Left ventricle myocardium superior (tissue), 1 donor: ENCODE data around the gene CCT8L2. TPM values are rescaled to one million over a fixed set of nuclear protein-coding genes. Genes with fewer than 3 reads are reported as not detected.
"Not testable (repeated sequence)": the region's sequence is repeated elsewhere in the genome, so short reads cannot be mapped to it uniquely, and the experiment has no call there.

Experiments
- ATAC-seq: fragments of 200-7000 bp; cut with Tn5 transposase; one replicate; pipeline ENCODE4 v1.9.1; 2020; ENCODE audit warnings: mild to moderate bottlenecking, moderate library complexity
- DNase-seq: peaks from one replicate; pipeline ENCODE4 v3.0.0-alpha.2; 2020
- intact Hi-C: fragments of 100-400 bp; cut with micrococcal nuclease; formaldehyde crosslinking; loops from one replicate; pipeline ENCODE4 v1.11.0; 2022
- long read RNA-seq: library from polyadenylated mRNA; unstranded; transcript quantifications from one replicate; pipeline ENCODE4 v2.0.0, GENCODE V29; 2021
- total RNA-seq: library from RNA; stranded (reverse); fragmentation: NEBNext Ultra II Directional; extraction: Animal tissue kit (Norgen Biotek cat#: 25700); gene quantifications from one replicate; pipeline ENCODE4 v1.2.1, GENCODE V29; 2021
- donor health status: DM: no; HTN: yes; CAD: no; lungs with severe emphysema.

CCT8L2 gene
- not detected for total RNA-seq
- long read RNA-seq: 0 reads

- intact Hi-C loops, DNase-seq, ATAC-seq: not testable (repeated sequence)
These were observed at the start of gene CCT8L2 for GRCh38 chr22:16592710-16593109. CCT8L2 (minus strand) TSS chr22:16592810; CDS start chr22:16592550, 260 bp downstream.

GRCh38 chr22:16635442-16635841 is 42.8 kb upstream of the CCT8L2 start:
- ATAC-seq, DNase-seq, intact Hi-C loops: not testable (repeated sequence)

- ATAC-seq, intact Hi-C loops, DNase-seq: not testable (repeated sequence)
These were observed 41.5 kb upstream of the CCT8L2 start for GRCh38 chr22:16634092-16634491.

- ATAC-seq, intact Hi-C loops: not testable (repeated sequence)
These were observed 35.9 kb upstream of the CCT8L2 start for GRCh38 chr22:16628476-16628875.

GRCh38 chr22:16625018-16625417 is 32.4 kb upstream of the CCT8L2 start:
- ATAC-seq, DNase-seq, intact Hi-C loops: not testable (repeated sequence)

More at GRCh38 chr22:16628476-16628875, 35.9 kb upstream of the CCT8L2 start:
- not testable (repeated sequence) for DNase-seq

- ATAC-seq, DNase-seq, intact Hi-C loops: not testable (repeated sequence)
These were observed 31.0 kb upstream of the CCT8L2 start for GRCh38 chr22:16623595-16623994.

GRCh38 chr22:16617516-16617915 is 24.9 kb upstream of the CCT8L2 start:
- ATAC-seq, DNase-seq, intact Hi-C loops: not testable (repeated sequence)

GRCh38 chr22:16616390-16616938 is 23.9 kb upstream of the CCT8L2 start:
- ATAC-seq, DNase-seq, intact Hi-C loops: not testable (repeated sequence)

GRCh38 chr22:16615606-16616245 is 23.1 kb upstream of the CCT8L2 start:
- intact Hi-C loops, ATAC-seq, DNase-seq: not testable (repeated sequence)

- DNase-seq: no peak
- intact Hi-C loops: no loop called here
- ATAC-seq: peak; percentile 27
These were observed 17.1 kb upstream of the CCT8L2 start for GRCh38 chr22:16609548-16610261.

- peak; percentile 40 for ATAC-seq
- intact Hi-C loops: no loop called here
- DNase-seq: no peak
These were observed 16.3 kb upstream of the CCT8L2 start for GRCh38 chr22:16608931-16609330.

- not testable (repeated sequence) for ATAC-seq
These were observed 11.8 kb upstream of the CCT8L2 start for GRCh38 chr22:16604257-16604998.

GRCh38 chr22:16603770-16604242 is 11.2 kb upstream of the CCT8L2 start:
- intact Hi-C loops, DNase-seq, ATAC-seq: not testable (repeated sequence)

More at GRCh38 chr22:16604257-16604998, 11.8 kb upstream of the CCT8L2 start:
- DNase-seq, intact Hi-C loops: not testable (repeated sequence)

- no peak for DNase-seq
- ATAC-seq: no peak
- intact Hi-C loops: no loop called here
These were observed 10.8 kb upstream of the CCT8L2 start for GRCh38 chr22:16603448-16603768.

- ATAC-seq, intact Hi-C loops, DNase-seq: not testable (repeated sequence)
These were observed 10.3 kb upstream of the CCT8L2 start for GRCh38 chr22:16602728-16603447.

GRCh38 chr22:16602224-16602727 is 9.7 kb upstream of the CCT8L2 start:
- DNase-seq, ATAC-seq, intact Hi-C loops: not testable (repeated sequence)

GRCh38 chr22:16601437-16602223 is 9.0 kb upstream of the CCT8L2 start:
- ATAC-seq (peak; percentile 77), DNase-seq (peak; percentile 60)
- intact Hi-C loops: no loop called here
